Stromal cell of bone marrow (primary cell): ENCODE measurements around the gene RNF11.

Source experiments
- DNase-seq: peaks from one replicate; pipeline ENCODE4 v3.0.0-alpha.2; 2012; ENCODE audit warnings: low read depth

RNF11 gene

DNA sequence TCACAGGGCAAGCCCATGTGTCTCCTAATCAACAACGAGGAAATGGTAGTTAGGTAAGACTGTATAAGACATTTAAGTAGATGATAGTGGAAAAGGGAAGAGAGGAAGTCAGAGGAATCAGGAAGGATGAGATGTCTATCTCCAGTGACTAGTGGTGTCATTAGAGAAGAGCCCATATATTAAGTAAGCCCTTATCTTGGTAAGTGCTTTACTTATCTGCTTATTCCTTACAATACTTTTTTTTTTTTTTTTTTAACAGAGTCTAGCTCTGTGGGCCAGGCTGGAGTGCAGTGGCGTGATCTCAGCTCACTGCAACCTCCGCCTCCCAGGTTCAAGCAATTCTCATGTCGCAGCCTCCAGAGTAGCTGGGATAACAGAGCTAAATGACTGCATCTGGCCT is 29.5 kb downstream of the RNF11 start:
- DNase-seq = no peak

DNA sequence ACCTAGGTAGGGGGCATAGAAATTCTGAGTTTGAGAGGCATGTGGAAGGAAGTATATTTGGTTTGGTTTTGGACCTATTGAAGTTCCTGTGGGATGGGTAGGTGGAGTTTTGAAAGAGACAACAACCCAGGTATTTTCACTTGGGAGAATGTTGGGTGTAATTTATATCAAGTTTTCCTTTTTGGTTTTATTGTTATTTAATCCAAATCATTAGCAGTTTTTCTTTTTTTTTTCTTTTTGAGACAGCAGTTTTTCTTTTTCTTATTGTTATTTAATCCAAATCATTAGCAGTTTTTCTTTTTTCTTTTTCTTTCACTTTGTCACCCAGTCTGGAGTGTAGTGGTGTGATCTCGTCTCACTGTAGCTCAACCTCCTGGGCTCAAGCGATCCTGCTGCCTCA is 30.1 kb downstream of the RNF11 start:
- no peak for DNase-seq

DNA sequence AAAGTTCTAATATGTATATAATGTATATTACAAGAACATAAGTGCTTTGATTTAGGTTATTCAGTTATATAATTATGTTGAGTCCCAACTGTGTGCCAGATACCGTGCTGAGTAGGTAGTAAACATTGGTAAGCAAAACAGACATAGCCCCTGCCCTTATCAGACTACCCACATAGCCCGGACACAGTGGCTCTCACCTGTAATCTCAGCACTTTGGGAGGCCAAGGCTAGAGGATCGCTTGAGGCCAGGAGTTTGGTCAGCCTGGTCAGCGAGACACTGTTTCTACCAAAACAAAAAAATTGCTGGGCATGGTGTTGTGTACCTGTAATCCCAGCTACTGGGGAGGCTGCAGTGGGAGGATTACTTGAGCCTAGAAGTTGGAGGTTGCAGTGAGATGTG is 30.7 kb downstream of the RNF11 start:
- DNase-seq = no peak

DNA sequence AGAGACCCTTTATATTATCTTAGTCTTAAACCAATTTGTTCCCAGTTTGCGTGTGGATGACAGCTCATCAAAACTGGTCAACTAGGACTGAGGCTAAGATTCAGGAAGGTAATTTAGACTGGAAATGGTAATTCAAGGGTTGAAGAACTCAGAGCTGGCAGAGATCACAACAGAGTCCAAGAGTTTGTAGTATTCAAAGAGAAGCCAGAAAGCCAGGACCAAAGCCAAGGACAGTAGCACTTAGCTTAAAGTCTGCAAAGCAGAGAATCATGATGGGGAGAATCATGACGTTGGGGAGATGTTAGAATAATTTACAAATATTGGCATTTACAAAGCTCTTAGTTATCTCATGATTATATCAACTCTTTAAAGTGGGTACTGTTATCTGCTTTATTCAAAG is 32.6 kb downstream of the RNF11 start:
- peak; percentile 26 for DNase-seq

DNA sequence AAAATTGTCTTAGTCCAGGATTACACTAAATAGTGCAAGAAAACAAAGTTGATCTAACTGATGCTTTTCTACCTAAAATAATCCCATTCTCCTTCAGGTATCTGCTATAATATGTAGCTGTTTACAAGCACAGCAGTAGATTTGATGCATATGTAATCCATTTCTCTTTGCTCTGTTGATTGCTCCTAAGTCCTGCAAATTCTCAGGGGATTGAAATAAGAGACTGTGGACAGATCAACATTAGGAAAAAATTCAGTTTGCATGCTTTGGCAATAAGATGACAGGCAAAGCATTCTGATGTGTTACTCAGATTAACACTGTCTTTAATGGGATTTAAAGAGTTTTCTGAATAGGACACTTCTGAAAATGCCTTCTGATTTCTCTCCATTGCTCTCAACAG is 34.7 kb downstream of the RNF11 start:
- DNase-seq = peak; percentile 41

DNA sequence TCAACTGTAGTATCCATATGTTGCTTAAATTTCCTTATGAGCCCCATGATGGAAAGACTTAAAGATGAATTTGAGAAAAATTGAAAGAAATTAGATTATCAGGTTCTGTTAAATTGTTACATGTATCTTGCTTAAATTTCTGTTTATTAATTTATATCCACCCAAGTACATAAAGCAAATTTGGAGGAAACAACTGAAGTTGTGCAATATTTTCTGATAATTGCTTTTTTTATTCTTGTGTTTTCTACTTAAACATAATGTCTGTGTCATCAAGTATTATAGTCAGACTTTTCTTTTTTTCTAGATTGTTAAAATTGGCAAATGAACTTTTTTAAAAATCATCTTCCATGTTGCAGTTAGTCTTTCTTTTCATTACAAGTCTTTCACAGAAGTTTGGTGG is 36.8 kb downstream of the RNF11 start:
- DNase-seq = no peak

DNA sequence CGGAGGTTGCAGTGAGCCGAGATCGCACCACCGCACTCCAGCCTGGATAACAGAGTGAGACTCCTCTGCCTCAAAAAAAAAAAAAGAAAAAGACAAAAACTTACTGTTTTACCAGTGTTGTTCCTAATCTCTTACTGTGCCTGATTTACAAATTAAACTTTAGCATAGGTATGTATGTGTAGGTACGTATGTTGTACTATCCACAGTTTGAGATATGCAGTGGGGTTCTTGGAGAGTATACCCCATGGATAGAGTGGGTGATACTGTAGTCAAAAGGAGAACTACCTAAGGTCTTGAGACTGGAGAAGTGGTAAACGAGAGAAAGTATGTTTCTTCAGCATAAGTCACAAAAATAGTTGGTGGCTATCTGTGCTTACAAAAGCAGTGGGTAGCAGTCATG is 38.6 kb downstream of the RNF11 start:
- DNase-seq = no peak

DNA sequence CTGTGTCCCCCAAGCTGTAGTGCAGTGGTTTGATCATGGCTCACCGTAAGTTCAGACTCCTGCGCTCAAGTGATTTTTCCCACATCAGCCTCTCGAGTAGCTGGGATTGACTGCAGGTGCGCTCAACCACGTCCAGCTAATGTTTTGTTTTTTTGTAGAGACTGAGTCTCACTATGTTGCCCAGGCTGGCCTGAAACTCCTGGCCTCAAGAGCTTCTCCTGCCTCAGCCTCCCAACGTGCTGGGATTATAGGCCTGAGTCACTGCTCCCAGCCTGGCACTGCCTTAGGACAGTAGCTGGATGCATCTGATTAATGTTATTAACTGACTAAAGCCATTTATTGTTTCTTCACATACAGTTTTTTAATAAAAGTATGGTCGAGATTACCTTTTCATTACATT is 40.2 kb downstream of the RNF11 start:
- DNase-seq = no peak

DNA sequence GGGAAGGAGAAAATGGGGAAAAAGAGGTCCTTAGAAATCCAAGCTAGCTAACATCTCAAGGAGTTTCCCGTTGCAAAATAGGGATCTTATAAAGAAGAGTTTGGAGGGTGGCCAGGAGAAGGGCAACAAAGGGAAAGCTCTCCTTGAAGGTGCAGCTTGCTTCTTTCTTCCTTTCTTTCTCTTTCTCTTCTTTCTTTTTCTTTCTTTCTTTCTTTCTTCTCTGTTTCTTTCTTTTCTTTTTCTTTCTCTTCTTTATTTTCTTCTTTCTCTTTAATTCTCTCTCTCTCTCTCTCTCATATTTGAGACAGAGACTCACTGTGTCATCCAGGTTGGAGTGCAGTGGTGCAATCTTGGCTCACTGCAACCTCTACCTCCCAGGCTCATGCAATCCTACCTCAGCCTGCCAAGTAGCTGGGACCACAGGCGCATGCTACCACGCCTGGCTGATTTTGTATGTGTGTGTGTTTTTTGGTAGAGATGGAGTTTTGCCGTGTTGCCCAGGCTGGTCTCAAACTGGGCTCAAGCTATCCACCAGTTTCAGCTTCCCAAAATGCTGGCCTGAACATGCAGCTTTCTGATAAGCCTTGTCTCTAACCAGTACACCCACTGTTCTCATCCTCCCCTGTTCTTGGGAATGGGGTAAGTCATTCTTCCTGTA is 44.4 kb downstream of the RNF11 start:
- DNase-seq = no peak

DNA sequence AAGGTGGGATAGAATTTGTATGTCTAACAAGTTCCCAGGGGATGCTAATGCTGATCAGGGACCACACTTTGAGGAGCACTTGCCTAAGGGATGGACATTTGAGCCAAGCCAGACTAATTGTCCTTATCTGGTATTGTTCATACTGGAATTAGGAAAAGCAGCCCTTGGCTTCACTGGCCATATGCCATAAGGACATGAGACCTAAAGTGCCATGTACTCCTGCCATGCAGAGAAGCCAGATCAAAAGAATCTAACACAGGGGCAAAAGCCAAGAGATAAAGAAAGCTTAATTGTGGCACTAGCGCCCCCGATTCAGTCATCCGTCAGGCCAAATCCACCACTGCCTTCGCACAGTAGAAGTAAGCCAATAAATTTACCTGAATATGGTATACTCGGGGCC is 45.7 kb downstream of the RNF11 start:
- DNase-seq = no peak

DNA sequence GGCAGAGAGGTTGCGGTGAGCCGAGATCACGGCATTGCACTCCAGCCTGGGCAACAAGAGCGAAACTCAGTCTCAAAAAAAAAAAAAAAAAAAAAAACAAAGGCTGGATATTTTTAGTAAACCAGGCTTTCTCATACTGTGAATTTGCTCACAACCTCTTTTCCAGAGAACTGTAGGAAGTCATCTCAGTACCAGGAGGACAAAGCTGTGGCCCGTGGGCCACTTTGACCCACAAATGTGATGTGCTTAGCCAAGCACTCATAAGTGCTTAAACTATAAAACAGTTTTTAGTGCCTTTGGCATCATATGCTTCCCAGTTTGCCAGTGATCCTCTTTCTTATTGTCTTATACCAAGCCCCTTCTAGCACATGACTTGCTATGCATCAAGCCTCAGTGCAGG is 46.5 kb downstream of the RNF11 start:
- DNase-seq = no peak

DNA sequence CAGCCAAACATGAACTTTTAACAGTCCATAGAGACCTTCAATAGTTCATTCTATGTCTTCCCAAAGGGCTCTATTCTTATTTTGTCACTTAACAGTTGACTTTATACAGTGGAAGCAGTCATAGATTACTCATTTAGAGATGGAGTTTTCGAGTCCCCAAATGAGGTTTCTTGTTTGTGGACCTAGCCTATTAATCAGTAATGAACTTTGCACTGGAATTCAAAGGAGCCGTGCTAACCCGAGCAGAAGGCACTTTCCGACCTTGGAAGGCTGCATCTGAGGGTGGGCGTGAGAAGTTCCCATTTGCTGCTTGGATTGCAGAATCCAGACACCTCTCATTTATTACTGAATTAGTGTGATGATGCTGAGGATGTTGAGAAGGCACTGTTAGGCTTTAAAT is 47.9 kb downstream of the RNF11 start:
- no peak for DNase-seq

DNA sequence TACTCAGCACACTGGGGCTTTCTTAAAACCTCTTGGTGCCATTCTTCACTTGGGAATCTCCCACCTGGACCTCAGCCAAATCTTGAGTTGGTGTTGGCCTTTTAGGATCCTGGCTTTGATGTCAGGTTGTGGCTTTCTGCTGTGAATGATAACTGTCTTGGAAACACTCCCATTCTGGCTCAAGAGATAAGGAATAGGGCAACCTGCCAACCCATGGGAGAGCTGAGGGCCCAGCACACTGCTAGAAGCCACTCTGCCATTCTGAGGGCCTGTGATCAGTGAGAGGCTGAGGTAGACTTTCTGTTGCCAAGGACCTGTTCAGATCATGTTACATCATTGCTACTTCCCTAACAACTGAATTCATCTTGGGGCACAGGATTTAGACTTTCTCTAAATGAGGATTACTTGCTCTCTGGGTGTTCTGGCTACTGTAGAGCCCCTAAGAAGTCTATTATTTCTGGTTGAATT is 48.4 kb downstream of the RNF11 start:
- no peak for DNase-seq

DNA sequence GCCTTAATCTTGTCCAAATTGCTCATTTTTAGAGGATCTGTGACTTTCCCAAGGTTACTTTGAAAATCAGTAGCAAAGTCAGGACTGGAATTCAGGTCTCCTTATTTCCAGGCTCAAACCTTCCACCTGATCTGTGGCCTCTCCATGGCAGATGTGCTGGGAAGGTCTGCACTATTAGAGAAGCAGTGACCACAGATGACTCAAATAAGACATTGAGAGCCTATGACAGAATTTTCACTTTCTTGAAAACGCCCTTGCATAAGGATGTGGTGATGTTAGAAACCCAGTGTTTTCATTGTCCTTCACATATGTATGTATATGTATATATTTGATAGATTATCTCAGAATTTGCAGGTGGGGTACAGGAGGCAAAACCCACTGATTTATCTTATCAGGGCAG is 49.0 kb downstream of the RNF11 start:
- no peak for DNase-seq

DNA sequence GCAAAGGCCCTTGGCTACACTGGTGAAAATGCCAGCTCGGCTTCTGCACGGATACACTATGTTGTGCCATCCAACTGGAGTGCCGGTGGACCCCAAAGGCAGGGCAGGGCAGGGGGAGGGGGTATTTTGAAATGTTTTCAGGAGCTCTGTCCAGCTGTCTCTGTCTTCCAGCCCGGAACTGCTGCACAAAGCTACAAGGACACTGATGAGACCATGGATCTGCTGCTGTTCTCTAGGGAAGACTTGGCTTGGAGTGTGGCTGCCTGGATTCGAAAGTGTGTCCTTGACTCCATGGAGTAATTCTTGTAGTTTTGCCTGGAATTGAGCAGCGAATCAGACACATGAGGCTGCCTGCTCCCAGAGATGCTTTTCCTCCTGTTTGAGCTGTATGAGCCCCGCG is 51.9 kb downstream of the RNF11 start:
- no peak for DNase-seq

DNA sequence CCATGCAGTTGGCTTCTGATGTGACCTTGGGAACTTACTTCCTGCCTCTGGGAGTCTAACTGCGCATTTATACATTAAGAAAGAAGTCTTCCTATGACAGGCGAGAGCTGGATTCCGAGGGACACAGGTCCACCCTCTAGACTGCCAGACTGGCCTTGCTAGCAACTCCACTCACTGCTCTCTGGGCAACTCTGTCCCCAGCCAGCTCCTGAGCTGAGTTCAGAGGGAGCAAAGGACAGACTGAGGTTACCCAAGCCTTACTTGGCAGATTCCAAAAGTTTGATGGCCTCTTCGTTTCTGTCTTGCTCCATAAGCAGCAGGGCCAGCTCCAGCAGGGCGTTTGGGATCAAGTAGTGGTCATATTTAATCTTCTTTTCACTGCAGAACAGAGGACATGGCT is 52.5 kb downstream of the RNF11 start:
- DNase-seq = no peak

DNA sequence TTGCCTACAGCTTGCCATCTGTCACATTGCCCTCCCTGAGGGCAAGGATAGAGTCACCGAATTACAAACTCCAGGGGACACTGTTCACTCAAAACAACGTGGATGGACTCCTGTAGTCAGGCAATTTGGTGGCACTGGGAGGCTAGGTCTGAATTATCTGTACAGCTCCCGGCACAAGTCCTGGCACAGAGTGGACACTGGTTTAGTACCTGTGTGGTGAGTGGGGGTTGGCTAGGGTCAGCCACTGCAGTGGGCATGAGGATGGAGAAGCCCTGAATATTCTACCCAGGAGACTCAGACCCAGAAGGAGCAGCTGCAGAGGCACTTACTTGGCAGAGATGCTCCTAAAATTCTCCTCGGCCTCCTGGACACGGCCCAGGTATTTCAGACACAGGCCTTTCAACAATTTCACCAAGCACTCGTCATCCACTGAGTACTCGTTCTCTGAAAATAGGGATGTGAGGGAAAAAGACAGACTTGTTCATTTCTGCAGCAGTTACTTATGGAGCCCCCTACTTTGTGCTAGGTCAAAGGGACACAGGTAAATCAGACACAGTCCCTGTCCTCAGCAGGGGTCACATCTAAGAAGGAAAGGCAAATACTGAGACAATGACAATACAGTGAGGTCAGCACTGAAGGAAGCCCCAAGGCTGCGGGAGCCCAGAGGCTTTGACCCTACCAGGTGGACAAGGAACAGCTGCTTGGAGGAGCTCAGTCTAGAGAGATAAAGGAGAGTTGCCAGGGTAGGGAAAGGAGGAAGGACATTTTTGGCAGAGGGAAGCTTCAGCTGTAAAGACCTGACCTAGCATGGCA is 53.8 kb downstream of the RNF11 start:
- DNase-seq = no peak

DNA sequence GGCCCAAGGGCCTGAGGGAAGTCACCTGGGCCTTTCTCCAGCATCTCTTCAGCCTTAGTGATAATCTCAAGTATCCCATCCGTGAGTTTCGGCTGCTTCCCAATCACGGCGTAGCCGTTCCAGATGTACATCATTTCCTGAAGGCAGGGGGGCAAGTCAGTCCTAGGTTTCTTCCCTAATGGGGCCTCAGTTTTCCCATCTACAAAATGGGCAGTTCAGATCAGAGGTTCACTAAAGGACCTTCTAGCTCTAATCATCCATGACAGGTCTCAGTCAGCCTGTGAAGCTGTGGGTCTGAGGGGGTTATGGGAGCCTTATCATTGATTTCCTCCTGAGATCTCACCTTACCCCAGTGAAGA is 54.4 kb downstream of the RNF11 start:
- no peak for DNase-seq

DNA sequence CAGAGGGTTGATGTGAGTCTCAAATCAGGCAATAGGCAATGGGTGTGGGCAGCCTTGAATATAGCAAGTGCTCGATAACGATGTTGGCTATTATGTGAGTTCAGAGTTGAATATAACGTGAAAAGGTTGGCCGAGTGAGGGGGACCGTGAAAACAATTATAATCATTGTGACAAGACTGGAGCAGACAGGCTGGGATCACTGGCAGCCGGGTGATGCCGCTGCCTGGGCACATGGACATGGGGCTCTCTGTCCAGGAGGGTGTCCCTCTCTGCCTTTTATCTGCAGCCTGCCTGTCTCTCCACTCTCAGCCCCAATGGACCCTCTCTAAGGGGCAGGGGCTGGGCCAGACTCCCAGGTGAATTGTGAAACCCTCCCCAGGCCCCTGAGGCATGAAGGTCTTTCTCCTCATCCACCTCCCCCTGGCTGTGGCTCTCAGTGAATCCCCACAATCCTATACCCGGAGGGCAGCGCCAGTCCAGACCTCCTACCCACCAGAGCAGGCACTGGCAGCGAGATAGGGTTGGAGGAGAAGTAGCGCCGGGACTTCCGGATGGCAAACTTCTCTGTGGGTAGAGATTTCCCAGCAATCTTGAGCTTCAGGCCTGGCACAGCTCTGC is 57.9 kb downstream of the RNF11 start:
- DNase-seq = no peak

DNA sequence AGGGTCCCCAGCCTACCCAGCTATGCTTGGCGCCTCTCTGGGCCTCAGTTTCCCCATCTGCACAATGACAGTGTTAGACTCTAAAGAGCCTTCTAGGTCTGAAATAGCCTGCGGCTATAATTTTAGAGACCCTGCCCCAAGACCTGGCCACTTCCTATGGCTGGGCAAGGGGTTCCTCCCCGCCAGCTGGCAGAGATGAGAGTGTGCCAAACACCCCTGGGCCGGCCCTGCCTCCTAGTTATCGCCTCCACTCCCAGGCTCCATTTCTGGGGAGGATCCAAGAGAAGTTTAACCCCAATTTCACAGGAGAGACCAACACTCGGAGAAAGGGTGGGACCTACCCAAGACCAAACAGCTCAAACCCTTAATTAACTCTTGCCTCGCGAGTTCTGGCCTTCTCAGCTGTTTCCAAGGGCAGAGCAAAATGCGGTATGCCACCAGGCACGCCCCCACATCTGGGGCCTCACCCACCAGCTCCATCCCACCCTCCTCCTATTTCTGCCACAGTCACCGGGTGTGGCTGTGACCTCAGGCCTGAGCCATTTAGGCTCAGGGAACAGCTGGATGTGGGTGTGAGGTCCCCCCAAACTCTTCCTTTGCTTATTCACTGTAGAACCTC is 58.6 kb downstream of the RNF11 start:
- DNase-seq = no peak

DNA sequence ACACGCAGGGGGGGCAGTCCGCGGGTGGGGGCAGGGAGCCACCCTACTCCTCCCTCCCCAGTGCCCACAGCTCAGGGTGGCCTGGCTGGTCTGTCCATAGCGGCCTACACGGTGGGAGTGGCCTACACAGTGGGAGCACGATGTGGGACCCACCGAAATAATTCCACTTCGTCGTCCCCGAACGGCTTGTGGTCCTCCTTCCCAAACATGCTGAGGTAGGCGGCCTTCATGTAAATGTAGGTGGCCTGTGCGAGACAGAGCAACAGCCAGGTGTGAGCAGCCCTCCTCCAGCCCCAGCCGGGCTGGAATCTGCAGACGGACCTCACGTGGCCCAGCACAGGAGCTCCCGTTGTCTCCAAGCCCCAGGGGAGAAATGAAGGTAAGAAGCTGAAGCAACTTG is 59.9 kb downstream of the RNF11 start:
- no peak for DNase-seq

DNA sequence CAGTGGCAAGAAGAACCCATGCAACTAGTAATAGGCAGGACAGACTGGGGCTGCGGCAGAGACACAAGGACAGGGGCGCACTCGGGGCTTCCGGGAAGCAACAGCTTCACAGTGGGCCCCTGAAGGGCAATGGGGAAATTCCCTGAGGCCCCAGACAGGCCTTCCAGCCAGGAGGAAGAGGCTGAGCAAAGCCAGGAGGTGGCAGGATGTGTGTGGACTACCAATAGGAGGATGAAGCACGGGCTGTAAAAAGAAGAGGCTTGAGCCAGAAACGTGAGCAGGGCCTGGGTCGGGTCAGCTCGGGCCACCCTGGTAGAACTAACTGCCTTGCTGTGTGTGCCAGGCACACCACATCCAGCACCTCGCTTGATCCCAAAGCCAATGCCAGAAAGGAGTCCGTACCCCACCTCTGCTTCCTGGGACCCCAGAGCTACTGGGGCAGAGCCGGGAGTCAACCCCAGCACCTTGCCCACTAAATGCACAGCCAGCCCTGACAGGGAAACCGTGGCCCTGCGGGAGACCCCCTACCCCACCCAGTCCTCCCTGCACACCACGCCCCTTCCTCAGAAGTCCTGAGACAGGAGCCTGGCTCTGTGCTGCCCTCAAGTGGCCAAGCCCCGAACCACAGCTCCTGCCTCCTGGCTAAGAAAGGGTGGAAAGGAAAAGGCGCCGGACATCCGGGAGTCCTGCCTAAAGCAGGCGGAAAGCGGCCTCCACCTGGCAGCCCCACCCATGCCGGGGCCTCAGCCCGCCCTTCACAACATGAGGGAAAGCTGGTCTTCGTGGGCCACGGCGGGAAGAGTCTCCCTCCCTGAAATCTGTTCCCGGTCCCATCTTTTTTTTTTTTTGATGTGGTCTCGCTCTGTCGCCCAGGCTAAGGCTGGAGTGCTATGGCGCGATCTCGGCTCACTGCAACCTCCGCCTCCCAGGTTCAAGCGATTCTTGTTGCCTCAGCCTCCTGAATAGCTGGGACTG is 60.6 kb downstream of the RNF11 start:
- peak; percentile 53 for DNase-seq
